IMR-90 (cell line): ENCODE results near the gene SAG. TPM values are rescaled to one million over a fixed set of nuclear protein-coding genes. Genes with fewer than 3 reads are reported as not detected.

ENCODE experiments used
- ATAC-seq: fragments of 200-7000 bp; cut with Tn5 transposase; 2 replicates; pipeline ENCODE4 v1.9.1; 2020; ENCODE audit warnings: low read depth, mild to moderate bottlenecking, moderate library complexity
- BruUV-seq: library from RNA; stranded (reverse); fragments of 400-500 nt; replicated peaks from 2 replicates; lab custom pipeline; 2021; lab: Mats Ljungman, UMichigan
- CTCF ChIA-PET: fragments of 300-600 bp; formaldehyde crosslinking; extraction: SDS; loops from one replicate; lab custom pipeline; 2021; ENCODE audit warnings: antibody characterized with exemption; lab: Yijun Ruan, JAX
- POLR2A ChIA-PET: fragments of 300-600 bp; sonication (Branson Sonifier 250); formaldehyde crosslinking; loops from one replicate; lab custom pipeline; 2022; ENCODE audit warnings: antibody characterized with exemption; ENCODE audit not compliant: unreplicated experiment; lab: Charles Lee
- DNase-seq: peaks from one replicate; pipeline ENCODE4 v3.0.0; 2013
- H2AFZ ChIP-seq: replicated peaks from 2 replicates; pipeline ENCODE3; 2013; ENCODE audit warnings: low read length, mild to moderate bottlenecking; ENCODE audit not compliant: poor library complexity
- H2AK5ac ChIP-seq: 2 replicates; pipeline ENCODE4 v1.6.1; 2013; ENCODE audit warnings: low read depth, low read length, inconsistent platforms
- H2AK9ac ChIP-seq: replicated peaks from 2 replicates; pipeline ENCODE3; 2013; ENCODE audit warnings: mild to moderate bottlenecking, low read depth, low read length, moderate library complexity; ENCODE audit not compliant: poor library complexity
- H2BK120ac ChIP-seq: 2 replicates; pipeline ENCODE4 v1.6.1; 2013; ENCODE audit warnings: low read depth, low read length, inconsistent platforms
- H2BK15ac ChIP-seq: 3 replicates; pipeline ENCODE4 v1.6.1; 2013; ENCODE audit warnings: low read depth, low read length, inconsistent platforms
- H2BK20ac ChIP-seq: 2 replicates; pipeline ENCODE4 v1.6.1; 2013; ENCODE audit warnings: low read depth, mild to moderate bottlenecking, inconsistent platforms, low read length, moderate library complexity
- H2BK5ac ChIP-seq: 2 replicates; pipeline ENCODE4 v1.6.1; 2013; ENCODE audit warnings: mild to moderate bottlenecking, low read depth, low read length, inconsistent platforms; ENCODE audit not compliant: poor library complexity, severe bottlenecking
- H3K14ac ChIP-seq: replicated peaks from 2 replicates; pipeline ENCODE4 v1.6.1; 2013; ENCODE audit warnings: low read depth, low read length, inconsistent platforms
- H3K18ac ChIP-seq: 2 replicates; pipeline ENCODE4 v1.6.1; 2013; ENCODE audit warnings: low read depth, low read length, control low read depth
- H3K23ac ChIP-seq: 2 replicates; pipeline ENCODE4 v1.6.1; 2013; ENCODE audit warnings: low read depth, low read length, inconsistent platforms
- H3K27ac ChIP-seq: 2 replicates; pipeline ENCODE4 v1.5.1; 2013; ENCODE audit warnings: mild to moderate bottlenecking, control low read depth, low read length; ENCODE audit not compliant: insufficient read depth
- H3K27me3 ChIP-seq: 2 replicates; pipeline ENCODE4 v1.6.1; 2013; ENCODE audit warnings: low read length; ENCODE audit not compliant: control insufficient read depth, insufficient read depth
- H3K36me3 ChIP-seq: 2 replicates; pipeline ENCODE4 v1.6.1; 2013; ENCODE audit warnings: low read length, mixed read lengths; ENCODE audit not compliant: control insufficient read depth, insufficient read depth
- H3K4ac ChIP-seq: 2 replicates; pipeline ENCODE4 v1.6.1; 2013; ENCODE audit warnings: low read depth, low read length, inconsistent platforms
- H3K4me1 ChIP-seq: 2 replicates; pipeline ENCODE4 v1.6.1; 2013; ENCODE audit warnings: low read length, mixed read lengths; ENCODE audit not compliant: control insufficient read depth, insufficient read depth
- H3K4me2 ChIP-seq: 2 replicates; pipeline ENCODE4 v1.6.1; 2013; ENCODE audit warnings: low read depth, mild to moderate bottlenecking, control low read depth, low read length, moderate library complexity
- H3K4me3 ChIP-seq: 2 replicates; pipeline ENCODE4 v1.5.1; 2013; ENCODE audit warnings: low read depth, mild to moderate bottlenecking, control low read depth, low read length, moderate library complexity; ENCODE audit not compliant: insufficient read depth
- H3K56ac ChIP-seq: 2 replicates; pipeline ENCODE4 v1.6.1; 2013; ENCODE audit warnings: low read length, inconsistent platforms; ENCODE audit not compliant: insufficient read depth; ENCODE audit errors: extremely low read depth
- H3K79me1 ChIP-seq, 2 experiments: 2 replicates each; pipeline ENCODE4 v1.6.1; 2013; ENCODE audit warnings: low read length in 2 of 2, inconsistent platforms in 1 of 2, low read depth in 1 of 2
- H3K9ac ChIP-seq: 2 replicates; pipeline ENCODE4 v1.6.1; 2013; ENCODE audit warnings: low read depth, low read length, control low read depth
- H3K9me1 ChIP-seq: 2 replicates; pipeline ENCODE4 v1.6.1; 2013; ENCODE audit warnings: low read length, inconsistent platforms; ENCODE audit not compliant: insufficient read depth
- H3K9me3 ChIP-seq: 2 replicates; pipeline ENCODE4 v1.6.1; 2013; ENCODE audit warnings: low read length; ENCODE audit not compliant: control insufficient read depth, insufficient read depth
- H4K20me1 ChIP-seq: 2 replicates; pipeline ENCODE4 v1.6.1; 2013; ENCODE audit warnings: low read length, inconsistent platforms; ENCODE audit not compliant: insufficient read depth
- H4K5ac ChIP-seq: 2 replicates; pipeline ENCODE4 v1.6.1; 2013; ENCODE audit warnings: mild to moderate bottlenecking, low read depth, low read length, control low read depth
- H4K8ac ChIP-seq, 2 experiments: 2 replicates each; pipeline ENCODE4 v1.6.1; 2013; ENCODE audit warnings: low read depth in 2 of 2, low read length in 2 of 2, control low read depth in 1 of 2, inconsistent platforms in 1 of 2
- H4K91ac ChIP-seq: 2 replicates; pipeline ENCODE4 v1.6.1; 2013; ENCODE audit warnings: low read depth, low read length, inconsistent platforms; ENCODE audit not compliant: insufficient read depth
- MAFK ChIP-seq: IDR thresholded peaks from 2 replicates; pipeline ENCODE4 v1.6.1; 2012; ENCODE audit warnings: low read depth, low read length, improper control_type of control experiment
- MAZ ChIP-seq: IDR thresholded peaks from 2 replicates; pipeline ENCODE4 v1.6.1; 2012; ENCODE audit warnings: low read depth, mild to moderate bottlenecking, low read length, improper control_type of control experiment, moderate library complexity, borderline replicate concordance
- MXI1 ChIP-seq: IDR thresholded peaks from 2 replicates; pipeline ENCODE4 v1.6.1; 2012; ENCODE audit warnings: low read depth, mild to moderate bottlenecking, low read length, moderate library complexity, borderline replicate concordance
- NFE2L2 ChIP-seq: fragments of 150-350 bp; IDR thresholded peaks from 2 replicates; pipeline ENCODE4 v1.6.1; 2016; ENCODE audit warnings: low read depth, mild to moderate bottlenecking, low read length
- RAD21 ChIP-seq: IDR thresholded peaks from 2 replicates; pipeline ENCODE4 v1.6.1; 2012; ENCODE audit warnings: low read length, improper control_type of control experiment
- RFX5 ChIP-seq: IDR thresholded peaks from 2 replicates; pipeline ENCODE4 v1.8.0; 2012; ENCODE audit warnings: low read depth, mild to moderate bottlenecking, low read length, moderate library complexity
- WGBS, 2 experiments: methylation state at CpG; one replicate each; pipeline versions ENCODE4 v1.1.5 to v1.1.7; 2013; ENCODE audit warnings: missing lambda C conversion rate in 2 of 2; ENCODE audit not compliant: insufficient read length in 1 of 2; ENCODE audit errors: extremely low coverage in 2 of 2; 5-methylcytosine and 5-hydroxymethylcytosine counted together
- dilution Hi-C: fragments of 300-500 bp; cut with HindIII; formaldehyde crosslinking; loops from one replicate; pipeline ENCODE4 v1.14.3; 2018; ENCODE audit warnings: low sequenced_read_pairs; ENCODE audit not compliant: unreplicated experiment
- in situ Hi-C: fragments of 300-500 bp; cut with MboI; formaldehyde crosslinking; loops from 3 replicates; pipeline ENCODE4 v1.14.3; 2019; ENCODE audit warnings: low sequenced_read_pairs, inconsistent platforms, mixed read lengths
- intact Hi-C: fragments of 100-400 bp; cut with micrococcal nuclease; formaldehyde crosslinking; loops from 2 replicates; pipeline ENCODE4 v1.10.0; 2022
- polyA plus RNA-seq, 3 experiments: library from polyadenylated mRNA; depleted of rRNA; stranded (reverse); fragments of >200 nt; gene quantifications; 2 replicates each; pipeline ENCODE4 v1.2.3, GENCODE V29; 2012; ENCODE audit warnings: low replicate concordance in 1 of 3
- total RNA-seq: library from RNA; depleted of rRNA; stranded (reverse); fragments of >200 nt; gene quantifications from 2 replicates; pipeline ENCODE4 v1.2.3, GENCODE V29; 2012
- TF ChIP-seq, protein P1 (sequence below): fragments of 150-350 bp; IDR thresholded peaks from 2 replicates; pipeline ENCODE4 v1.6.1; 2016; ENCODE audit warnings: low read depth, mild to moderate bottlenecking, low read length, moderate library complexity, borderline replicate concordance

The SAG gene
- total and polyA plus RNA-seq, 2 of the 4 experiments (the other 2 are of a cell fraction), result not detected

DNA sequence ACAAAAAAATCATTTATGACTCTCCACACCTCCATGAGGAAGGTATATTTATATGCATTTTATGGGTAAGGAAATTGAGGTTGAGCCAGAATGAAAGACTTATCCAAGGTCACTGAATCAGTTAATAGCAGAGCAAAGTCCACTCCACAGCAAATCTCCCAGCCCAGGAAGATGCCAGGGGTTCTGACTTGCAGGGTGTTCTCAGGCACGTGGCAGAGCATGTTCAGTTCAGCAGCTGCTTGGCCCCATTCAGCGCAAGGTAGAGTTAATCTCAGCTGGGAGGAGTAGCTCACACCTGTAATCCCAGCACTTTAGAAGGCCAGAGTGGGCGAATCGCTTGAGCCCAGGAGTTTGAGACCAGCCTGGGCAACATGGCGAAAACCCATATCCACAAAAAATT is 28.9 kb downstream of the SAG start:
- H2AK5ac ChIP-seq, result no peak overlapping the region
- H3K4ac ChIP-seq, result no peak overlapping the region
- H3K9ac ChIP-seq, result no peak overlapping the region
- H2AK9ac ChIP-seq, result no peak overlapping the region
- H3K27me3 ChIP-seq, result peaks cover 35% of the 10 kb centered on the region
- H4K5ac ChIP-seq, result no peak overlapping the region
- no peaks in the 10 kb centered on the region for H3K36me3 ChIP-seq
- 60% methylated on average over 1 of the region's 5 CpGs; no CpG with 5 or more reads in 1 of the 2 experiments for WGBS, 2 experiments
- H3K9me3 ChIP-seq, result no peaks in the 10 kb centered on the region
- H3K56ac ChIP-seq, result no peak overlapping the region
- ATAC-seq (no peak), DNase-seq (no peak)
- no peak overlapping the region for H4K8ac ChIP-seq
- no peak for TF ChIP-seq RFX5
- no peak for TF ChIP-seq MAZ
- no peak for TF ChIP-seq RAD21
- TF ChIP-seq, protein P1, sequence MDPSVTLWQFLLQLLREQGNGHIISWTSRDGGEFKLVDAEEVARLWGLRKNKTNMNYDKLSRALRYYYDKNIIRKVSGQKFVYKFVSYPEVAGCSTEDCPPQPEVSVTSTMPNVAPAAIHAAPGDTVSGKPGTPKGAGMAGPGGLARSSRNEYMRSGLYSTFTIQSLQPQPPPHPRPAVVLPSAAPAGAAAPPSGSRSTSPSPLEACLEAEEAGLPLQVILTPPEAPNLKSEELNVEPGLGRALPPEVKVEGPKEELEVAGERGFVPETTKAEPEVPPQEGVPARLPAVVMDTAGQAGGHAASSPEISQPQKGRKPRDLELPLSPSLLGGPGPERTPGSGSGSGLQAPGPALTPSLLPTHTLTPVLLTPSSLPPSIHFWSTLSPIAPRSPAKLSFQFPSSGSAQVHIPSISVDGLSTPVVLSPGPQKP, result no peak
- TF ChIP-seq MAFK, result no peak
- no peak for TF ChIP-seq NFE2L2
- no peak for TF ChIP-seq MXI1
- H3K14ac ChIP-seq, result no peak overlapping the region
- H3K4me1 ChIP-seq, result no peaks in the 10 kb centered on the region
- H2BK15ac ChIP-seq, result no peak overlapping the region
- no peak overlapping the region for H3K23ac ChIP-seq
- dilution Hi-C loops, result no loop called here
- no peak overlapping the region for H3K27ac ChIP-seq
- H2BK5ac ChIP-seq, result no peak overlapping the region
- H3K4me2 ChIP-seq, result no peak overlapping the region
- H2AFZ ChIP-seq, result no peak overlapping the region
- H4K20me1 ChIP-seq, result no peaks in the 10 kb centered on the region
- no peak overlapping the region for H4K91ac ChIP-seq
- H3K4me3 ChIP-seq, result no peak overlapping the region
- in situ Hi-C loops, result no loop called here
- H3K18ac ChIP-seq, result no peak overlapping the region
- no peak overlapping the region for H2BK120ac ChIP-seq
- H3K9me1 ChIP-seq, result no peaks in the 10 kb centered on the region
- BruUV-seq, result no TSS peak
- ChIA-PET CTCF (no interaction called here), POLR2A (interaction anchor here (0.7 kb wide), 1 partner anchor 21 kb away, joined by 4 read pairs; no protein-coding TSS in a partner anchor)
- H2BK20ac ChIP-seq, result no peak overlapping the region
- intact Hi-C loops, result no loop called here
- no peaks in the 10 kb centered on the region for H3K79me1 ChIP-seq
